Measurements from ENCODE around the gene HMGN4. TPM values are rescaled to one million over a fixed set of nuclear protein-coding genes. Genes with fewer than 3 reads are reported as not detected.

The HMGN4 gene
- total RNA-seq, 1 donor from 2014 or later = 27.2 TPM

GRCh38 chr6:26588965-26589364 is 50.8 kb downstream of the HMGN4 start:
- Mint-ChIP-seq H3K4me1 (ENCODE audit: unreplicated experiment) (peaks cover 2% of the 10 kb centered on the region), H3K27me3 (ENCODE audit: unreplicated experiment) (no peaks in the 10 kb centered on the region), H3K9me3 (ENCODE audit: unreplicated experiment) (no peaks in the 10 kb centered on the region), H3K27ac (ENCODE audit: unreplicated experiment) (no peak overlapping the region), H3K4me3 (ENCODE audit: unreplicated experiment) (no peak overlapping the region), H3K36me3 (ENCODE audit: low read depth, unreplicated experiment) (no peaks in the 10 kb centered on the region)
- DNase-seq (ENCODE audit: low spot score) = no peak
- no peak for TF ChIP-seq CTCF (IDR thresholded peaks at IDR 0.05; ENCODE audit: unreplicated experiment)

- Mint-ChIP-seq H3K4me1 (ENCODE audit: unreplicated experiment) (peaks cover 5% of the 10 kb centered on the region), H3K27me3 (ENCODE audit: unreplicated experiment) (no peaks in the 10 kb centered on the region), H3K9me3 (ENCODE audit: unreplicated experiment) (no peaks in the 10 kb centered on the region), H3K4me3 (ENCODE audit: unreplicated experiment) (no peak overlapping the region), H3K27ac (ENCODE audit: unreplicated experiment) (no peak overlapping the region), H3K36me3 (ENCODE audit: low read depth, unreplicated experiment) (peaks cover 2% of the 10 kb centered on the region)
- no peak for DNase-seq (ENCODE audit: low spot score)
- no peak for TF ChIP-seq CTCF (IDR thresholded peaks at IDR 0.05; ENCODE audit: unreplicated experiment)
These were observed 54.5 kb downstream of the HMGN4 start for GRCh38 chr6:26592649-26593048.

DNA sequence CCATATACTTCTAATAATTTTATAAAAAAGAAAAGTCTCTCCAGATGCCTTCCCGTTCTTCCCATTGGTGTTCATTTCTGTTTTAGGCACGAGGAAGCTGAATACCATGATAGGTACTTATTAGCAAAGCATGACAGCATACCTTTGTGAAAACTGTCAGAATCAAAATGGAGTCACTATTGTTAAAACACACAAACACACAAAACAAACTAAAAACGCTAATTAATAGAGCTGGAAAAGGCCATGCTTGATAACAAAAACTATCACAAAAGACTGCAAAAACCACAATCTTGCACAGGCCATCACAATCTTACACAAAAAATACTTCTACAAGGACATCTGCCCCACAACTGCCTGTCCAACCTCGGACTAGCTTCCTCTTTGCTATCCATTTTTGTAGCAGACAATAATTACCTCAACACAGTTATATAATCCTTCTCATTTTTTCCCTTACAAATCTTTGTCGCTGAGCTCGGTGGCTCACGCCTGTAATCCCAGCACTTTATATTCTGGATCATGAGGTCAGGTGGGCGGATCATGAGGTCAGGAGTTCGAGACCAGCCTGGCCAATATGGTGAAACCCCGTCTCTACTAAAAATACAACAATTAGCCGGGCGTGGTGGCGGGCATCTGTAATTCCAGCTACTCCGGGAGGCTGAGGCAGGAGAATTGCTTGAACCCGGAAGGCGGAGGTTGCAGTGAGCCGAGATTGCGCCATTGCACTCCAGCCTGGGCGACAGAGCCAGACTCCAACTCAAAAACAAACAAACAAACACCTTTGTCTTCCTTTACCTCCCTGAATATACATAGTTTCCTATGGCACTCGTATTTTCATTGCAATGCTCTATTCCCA is 55.3 kb downstream of the HMGN4 start:
- Mint-ChIP-seq H3K36me3 (ENCODE audit: low read depth, unreplicated experiment) (peaks cover 4% of the 10 kb centered on the region), H3K27me3 (ENCODE audit: unreplicated experiment) (no peaks in the 10 kb centered on the region), H3K4me3 (ENCODE audit: unreplicated experiment) (no peak overlapping the region), H3K4me1 (ENCODE audit: unreplicated experiment) (peaks cover 5% of the 10 kb centered on the region), H3K27ac (ENCODE audit: unreplicated experiment) (no peak overlapping the region), H3K9me3 (ENCODE audit: unreplicated experiment) (no peaks in the 10 kb centered on the region)
- no peak for DNase-seq (ENCODE audit: low spot score)
- no peak for TF ChIP-seq CTCF (IDR thresholded peaks at IDR 0.05; ENCODE audit: unreplicated experiment)

GRCh38 chr6:26594131-26594498 is 55.9 kb downstream of the HMGN4 start:
- no peak for DNase-seq (ENCODE audit: low spot score)
- TF ChIP-seq CTCF (IDR thresholded peaks at IDR 0.05; ENCODE audit: unreplicated experiment) = no peak
- Mint-ChIP-seq H3K27me3 (ENCODE audit: unreplicated experiment) (no peaks in the 10 kb centered on the region), H3K4me1 (ENCODE audit: unreplicated experiment) (peaks cover 5% of the 10 kb centered on the region), H3K4me3 (ENCODE audit: unreplicated experiment) (no peak overlapping the region), H3K36me3 (ENCODE audit: low read depth, unreplicated experiment) (peaks cover 6% of the 10 kb centered on the region), H3K27ac (ENCODE audit: unreplicated experiment) (no peak overlapping the region), H3K9me3 (ENCODE audit: unreplicated experiment) (no peaks in the 10 kb centered on the region)

Measured in endothelial cell (in vitro differentiated cells).